ENCODE measurements around the gene LRRC4B.

The LRRC4B gene

DNA sequence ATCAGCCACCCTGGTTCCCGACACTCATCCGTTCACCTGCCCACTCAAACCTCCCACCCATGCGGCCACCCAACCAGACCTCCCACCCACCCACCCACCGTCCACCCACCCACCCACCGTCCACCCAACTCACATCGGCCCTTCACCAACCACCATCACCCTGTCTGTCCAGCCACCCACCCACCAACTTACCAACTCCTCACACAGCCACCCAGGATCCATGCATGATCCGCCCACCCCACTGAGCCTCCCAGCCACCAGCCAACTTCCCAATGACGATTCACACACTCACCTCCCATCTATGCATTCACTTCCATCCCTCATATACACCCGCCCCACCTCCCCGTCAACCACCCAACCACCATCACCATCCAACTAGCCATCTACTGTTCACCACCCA lies 61.5 kb downstream of the LRRC4B start:
- no peak for DNase-seq (ENCODE audit: low read depth in 3 of 3)

DNA sequence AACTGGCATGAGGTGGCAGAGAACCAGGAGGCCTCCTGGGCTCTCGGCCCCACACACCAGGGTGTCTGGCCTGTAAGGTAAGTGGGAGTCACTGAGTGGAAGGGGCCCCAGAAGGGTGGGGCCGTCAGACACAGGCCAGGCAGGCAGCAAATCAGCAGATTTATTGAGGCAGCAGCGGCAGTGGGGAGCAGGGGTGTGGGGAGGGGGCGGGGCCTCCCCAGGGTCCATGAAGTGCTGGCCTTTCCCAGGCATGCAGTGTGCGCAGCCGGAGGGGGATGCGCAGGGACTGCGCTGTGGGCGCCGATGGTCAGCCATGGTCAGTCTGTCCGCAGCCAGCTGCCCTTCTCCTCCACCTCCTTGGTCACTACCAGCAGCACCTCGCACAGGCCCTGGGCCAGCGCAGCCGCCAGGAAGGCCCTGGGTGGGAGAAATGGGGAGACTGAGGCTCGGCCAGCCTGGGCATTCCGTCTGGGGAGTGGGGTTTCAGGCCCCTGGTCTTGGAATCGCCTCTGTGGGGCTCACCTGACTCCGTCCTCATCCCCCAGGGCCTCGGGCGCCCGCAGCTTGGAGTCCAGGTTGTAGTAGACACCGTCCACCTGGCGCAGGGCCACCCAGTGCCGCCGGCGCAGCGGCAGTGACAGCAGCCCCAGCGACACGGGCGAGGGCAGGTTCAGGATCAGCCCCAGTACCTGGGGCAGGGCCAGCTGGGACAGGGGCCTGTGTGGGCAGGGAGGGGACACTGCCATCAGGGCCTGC lies 62.2 kb downstream of the LRRC4B start:
- DNase-seq (ENCODE audit: low read depth in 3 of 3) = no peak

DNA sequence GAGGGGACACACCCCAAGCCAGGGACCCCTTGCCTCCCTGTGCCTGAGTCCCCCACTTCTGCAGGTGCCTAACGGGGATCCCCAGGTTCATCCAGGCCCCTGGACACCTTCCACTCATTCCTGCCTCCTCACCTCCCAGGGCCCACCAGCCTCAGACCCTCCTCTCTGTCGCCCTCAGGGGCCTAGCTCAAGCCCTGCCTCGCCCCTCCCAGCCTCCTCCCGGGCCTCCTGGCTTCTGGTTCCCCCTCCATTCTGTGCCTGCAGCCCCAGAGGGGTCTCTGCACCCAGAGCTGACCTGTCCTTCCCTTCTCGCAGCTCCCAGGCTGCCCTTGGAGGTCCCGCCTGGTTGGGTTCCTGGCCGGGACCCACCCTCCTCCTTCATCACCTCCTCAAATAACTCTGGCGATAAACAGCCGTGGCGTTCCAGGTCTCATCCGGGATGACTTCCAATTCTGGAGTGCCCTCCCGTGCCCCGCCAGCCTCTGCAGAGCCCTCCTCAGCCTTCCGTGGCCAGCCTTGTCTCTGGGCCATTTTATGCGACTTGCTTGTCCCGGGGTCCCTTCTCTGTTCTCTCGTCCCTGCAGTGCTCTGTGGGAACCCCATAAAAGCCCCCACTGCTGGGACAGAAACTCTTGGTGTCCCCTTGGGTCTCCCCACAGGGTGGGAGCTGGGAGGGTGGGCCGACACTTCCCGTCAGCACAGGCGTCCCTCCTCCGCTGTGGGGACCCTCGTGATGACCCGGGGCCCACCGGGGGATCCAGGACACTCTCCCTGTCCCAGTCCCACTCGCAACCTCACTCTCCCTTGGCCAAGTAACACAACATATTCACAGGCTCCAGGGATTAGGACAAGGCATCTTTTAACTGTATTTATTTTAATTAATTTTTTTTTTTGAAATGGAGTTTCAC lies 66.4 kb downstream of the LRRC4B start:
- no peak for DNase-seq (ENCODE audit: low read depth in 3 of 3)

DNA sequence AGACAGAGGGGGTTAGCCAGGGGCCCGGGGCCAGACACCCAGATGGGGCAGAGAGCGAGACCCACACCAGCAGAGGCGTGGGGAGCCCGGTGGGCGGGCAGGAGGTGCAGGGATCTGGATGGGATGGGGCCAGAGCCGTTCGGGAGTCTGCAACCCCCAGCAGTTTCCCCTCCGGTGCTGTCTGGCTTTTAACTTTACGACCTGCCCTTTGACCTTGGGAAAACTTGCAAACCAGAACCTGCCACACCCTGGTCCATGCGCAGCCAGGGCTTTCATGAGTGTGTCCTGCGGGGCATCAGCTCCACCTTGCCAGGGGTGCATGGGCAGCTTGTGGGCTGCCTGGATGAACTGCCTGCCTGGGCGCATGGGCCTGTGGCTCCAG lies 67.1 kb downstream of the LRRC4B start:
- DNase-seq (ENCODE audit: low read depth in 3 of 3) = no peak

DNA sequence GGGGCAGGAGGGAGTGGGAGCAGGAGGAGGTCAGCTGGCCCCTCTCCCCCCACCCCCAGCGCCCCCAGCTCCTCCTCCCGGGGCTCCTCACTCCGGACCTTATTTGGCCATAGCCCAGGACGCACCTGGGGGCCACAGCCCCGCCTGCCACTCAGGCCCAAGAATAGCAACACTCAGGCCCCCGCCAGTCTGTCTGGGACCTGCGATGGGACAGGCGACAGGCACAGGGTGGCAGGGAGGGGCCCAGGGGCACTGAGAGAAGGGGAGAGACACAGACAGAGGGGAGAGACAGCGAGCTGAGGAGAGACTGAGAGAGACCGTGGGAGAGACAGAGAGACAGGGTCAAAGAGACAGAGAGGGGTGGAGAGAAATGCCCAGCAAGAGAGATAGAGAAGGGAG lies 67.5 kb downstream of the LRRC4B start:
- DNase-seq (ENCODE audit: low read depth in 3 of 3) = no peak

DNA sequence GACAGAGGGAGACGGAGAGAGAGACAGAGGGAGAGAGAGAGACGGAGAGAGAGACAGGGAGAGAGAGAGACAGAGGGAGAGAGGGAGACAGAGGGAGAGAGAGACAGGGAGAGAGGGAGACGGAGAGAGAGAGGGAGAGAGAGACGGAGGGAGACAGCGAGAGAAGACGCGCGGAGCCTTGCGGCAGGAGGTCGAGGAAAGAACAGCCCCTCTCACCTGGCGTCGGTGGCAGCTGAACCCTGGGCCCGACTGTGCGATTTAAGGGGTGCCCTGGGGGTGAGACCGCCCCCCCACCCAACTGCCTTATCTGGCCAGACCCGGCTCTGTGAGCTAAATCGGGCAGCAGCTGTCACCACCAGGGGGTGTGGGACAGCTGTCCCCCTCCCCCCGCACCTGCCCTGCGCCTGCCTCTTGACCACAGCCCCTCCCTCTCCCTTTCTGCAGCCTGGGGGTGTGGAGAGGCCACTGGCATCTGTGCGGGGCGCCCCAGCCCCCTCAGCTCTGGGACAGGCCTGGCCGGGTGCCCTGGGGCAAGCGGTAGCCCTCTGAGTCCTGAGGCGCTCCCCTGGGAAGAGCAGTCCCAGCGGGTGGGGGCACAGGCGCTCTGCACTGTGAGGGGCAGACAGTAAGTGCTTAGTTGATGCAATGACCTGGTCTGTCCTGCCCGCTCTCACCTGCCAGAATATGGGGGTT lies 68.0 kb downstream of the LRRC4B start:
- DNase-seq (ENCODE audit: low read depth in 3 of 3) = no peak

DNA sequence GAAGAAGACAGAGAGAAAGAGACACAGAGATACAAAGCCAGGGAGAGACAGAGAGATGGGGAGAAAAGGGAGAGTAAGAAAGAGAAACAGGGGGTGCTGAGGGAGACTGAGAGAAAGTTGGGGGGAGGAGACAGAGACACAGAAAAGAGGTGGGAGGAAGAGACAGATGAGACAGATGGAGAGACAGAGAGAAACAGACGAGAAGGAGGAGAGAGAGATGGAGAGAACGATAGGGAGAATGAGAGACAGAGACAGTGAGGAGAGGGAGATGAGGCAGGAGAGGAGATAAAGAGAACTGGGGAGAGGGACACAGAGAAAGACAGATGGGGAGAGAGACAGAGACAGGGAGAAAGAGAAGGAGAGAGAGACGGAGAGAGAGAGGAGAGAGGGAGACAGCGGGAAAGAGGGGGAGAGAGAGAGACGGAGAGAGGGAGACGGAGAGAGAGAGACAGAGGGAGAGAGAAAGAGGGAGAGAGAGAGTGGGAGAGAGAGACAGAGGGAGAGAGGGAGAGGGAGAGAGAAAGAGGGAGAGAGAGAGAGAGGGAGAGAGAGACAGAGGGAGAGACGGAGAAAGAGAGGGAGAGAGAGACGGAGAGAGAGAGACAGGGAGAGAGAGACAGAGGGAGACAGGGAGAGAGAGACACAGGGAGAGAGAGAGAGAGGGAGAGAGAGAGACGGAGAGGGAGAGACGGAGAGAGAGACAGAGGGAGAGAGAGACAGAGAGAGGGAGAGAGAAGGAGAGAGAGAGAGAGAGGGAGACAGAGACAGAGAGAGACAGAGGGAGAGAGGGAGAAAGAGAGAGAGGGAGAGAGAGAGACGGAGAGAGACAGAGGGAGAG lies 69.8 kb downstream of the LRRC4B start:
- DNase-seq (ENCODE audit: low read depth in 3 of 3) = no peak

DNA sequence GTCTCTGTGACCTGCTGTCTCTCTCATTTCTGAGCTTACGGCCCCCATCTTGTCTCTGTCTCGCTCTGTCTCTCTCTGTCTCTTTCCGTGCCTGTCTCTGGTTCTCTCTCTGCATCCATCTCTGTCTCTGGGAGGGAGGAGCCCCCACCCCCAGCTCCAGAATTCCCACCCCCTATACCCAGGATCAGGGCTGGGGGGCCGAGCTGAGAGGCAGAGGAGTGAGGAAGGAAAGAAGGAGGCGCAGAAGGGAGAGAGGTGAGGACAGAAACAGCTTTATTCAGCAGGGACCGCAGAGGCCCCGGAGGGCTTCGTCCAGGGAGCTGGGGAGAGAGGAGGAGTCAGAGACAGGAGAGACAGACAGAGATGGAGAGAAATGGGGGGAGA lies 71.2 kb downstream of the LRRC4B start:
- DNase-seq (ENCODE audit: low read depth in 3 of 3) = no peak

DNA sequence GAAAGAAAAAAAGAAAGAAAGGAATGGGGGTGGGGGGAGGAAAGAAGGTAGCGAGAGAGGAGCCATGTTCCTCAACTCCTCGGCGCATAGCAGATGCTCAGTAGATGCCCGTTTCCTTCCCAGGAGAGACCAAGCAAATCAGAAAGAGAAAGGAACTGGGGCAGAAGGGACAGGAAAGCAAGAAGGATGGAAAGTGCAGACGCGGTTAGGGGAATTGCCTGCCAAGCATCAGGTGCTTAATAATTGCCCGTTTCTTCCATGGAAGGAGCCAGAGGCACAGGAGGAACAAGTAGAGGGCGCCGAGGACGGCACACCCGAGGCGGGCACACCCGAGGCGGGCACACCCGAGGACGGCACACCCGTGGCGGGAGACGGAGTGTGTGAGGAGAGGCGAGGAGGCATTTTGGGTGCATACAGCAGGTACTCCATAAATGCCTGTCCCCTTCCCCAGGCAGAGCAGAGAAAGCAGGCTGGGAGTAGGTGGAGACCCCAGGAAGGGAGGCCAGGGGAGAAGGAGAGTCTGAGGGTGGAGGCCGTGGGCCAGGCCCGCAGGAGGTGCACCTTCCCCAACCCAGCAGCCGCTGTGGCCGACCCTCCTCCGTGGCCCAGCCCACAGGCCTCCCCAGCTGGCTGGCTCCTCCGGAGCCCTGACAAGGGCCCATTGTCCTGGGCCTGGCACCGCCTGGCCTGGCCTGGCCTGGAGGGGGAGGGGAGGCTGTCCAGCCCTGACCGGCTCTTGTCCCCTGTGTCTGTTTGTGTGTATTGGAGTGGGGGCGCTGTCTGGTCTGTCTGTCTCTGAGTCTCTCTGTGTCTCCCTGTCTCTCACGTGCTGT lies 71.8 kb downstream of the LRRC4B start:
- DNase-seq (ENCODE audit: low read depth in 3 of 3) = no peak

DNA sequence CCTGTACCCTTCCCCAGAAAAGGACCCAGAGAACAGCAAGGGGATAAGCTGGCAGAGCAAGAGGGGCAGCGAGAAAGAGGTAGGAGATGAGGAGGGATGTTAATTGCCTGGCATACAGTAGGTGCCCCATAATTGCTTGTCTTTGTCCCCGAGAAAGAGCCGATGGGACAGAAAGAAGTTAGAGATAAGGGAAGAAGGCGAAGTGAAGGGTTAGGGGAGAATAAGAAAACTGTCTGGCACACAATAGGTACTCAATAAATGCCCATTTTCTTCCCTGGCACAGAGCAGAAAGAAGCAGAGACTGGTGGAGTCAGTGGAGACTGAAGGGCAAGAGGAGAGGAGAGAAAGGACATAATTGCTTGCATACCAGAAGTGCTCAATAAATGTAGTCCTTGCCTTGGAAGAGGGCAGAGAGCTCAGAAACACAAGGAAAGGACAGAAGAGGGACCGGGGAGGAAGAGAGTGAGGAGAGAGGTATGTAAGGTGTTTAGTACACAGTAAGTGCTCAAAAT lies 73.2 kb downstream of the LRRC4B start:
- no peak for DNase-seq (ENCODE audit: low read depth in 3 of 3)

DNA sequence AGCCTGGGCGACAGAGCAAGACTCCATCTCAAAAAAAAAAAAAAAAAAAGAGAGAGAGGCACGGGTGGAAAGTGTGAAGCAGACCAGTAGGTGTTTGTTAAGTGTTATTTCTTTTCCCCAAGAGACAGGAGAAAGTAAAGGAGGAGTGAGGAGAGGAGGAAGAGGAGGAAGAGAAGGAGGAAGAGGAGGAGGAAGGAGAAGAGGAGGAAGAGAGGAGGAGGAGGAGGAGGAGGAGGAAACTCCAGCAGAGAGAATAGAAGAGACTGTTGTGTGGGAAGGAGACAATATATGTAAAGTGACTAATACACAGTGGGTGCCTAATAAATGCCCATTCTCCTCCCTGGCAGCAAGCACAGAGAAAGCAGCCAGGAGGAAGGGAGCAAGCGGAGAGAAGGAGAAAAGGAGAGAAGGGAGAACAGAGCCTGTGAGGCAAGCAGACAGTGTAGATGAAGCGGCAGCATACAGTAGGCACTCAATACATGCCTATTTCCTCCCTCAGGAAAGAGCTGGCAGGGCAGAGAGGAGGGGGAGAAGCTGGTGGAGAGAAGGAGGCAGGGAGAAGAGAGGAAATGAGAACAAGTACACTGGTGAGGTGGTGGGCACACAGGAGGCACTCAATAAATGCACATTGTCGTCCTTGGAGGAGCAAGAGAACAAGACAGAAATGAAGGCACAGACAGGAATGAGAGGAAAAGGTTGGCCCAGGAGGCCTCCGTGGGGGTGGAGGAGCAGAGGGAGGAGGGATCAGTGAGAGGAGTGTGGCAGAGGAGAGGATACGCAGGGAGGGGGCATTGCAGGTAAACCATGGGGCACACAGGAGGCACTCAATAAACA lies 73.8 kb downstream of the LRRC4B start:
- DNase-seq (ENCODE audit: low read depth in 3 of 3) = no peak

DNA sequence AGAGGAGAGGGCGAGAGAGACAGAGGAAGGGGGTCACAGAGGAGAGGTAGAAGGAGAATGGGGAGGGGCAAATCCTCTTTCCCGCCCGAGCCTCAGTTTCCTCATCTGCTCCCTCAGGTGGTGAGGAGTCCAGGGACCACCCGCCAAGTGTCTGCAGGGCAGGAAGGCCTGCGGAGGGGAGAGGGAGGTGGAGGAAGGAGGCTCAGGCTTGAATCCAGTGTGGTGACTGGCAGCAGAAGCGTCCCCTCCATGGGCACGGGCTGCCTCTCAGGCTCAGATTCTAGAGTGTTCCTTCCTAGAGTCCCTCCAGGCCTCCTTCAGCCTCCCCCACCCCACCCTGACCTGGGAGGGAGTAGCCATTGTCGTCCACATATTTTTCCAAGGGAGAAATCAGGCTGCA lies 75.1 kb downstream of the LRRC4B start:
- no peak for DNase-seq (ENCODE audit: low read depth in 3 of 3)

DNA sequence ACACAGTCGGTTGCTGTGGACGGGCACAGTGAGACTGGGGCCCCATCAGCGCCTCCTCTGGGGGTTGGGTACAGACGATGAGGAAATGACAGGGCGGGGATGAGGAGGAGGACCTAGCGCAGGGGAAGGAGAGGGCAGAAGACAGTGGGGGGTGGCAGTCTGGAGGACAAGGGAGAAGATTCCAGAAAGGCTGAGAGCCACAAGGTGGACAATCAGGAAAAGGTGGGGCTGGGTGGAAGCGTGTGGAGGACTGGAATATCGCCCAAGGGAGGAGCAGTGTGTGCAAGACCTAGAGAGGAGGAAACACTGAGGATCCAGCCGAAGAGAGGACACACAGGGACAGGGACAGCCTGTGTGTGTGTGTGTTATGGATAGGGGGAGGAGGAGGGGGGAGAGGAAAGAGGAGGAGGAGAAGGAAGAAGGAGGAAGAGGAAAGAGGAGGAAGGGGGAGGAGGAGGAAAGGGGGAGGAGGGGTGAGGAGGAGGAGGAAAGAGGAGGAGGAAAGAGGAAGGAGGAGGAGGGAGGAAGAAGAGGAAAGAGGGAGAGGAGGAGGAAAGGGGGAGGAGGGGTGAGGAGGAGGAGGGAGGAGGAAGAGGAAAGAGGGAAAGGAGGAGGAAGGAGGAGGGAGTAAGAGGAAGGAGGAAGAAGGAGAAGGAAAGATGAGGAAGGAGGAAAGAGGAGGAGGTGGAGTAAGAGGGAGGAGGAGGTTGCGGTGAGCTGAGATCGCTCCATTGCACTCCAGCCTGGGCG lies 75.8 kb downstream of the LRRC4B start:
- no peak for DNase-seq (ENCODE audit: low read depth in 3 of 3)

DNA sequence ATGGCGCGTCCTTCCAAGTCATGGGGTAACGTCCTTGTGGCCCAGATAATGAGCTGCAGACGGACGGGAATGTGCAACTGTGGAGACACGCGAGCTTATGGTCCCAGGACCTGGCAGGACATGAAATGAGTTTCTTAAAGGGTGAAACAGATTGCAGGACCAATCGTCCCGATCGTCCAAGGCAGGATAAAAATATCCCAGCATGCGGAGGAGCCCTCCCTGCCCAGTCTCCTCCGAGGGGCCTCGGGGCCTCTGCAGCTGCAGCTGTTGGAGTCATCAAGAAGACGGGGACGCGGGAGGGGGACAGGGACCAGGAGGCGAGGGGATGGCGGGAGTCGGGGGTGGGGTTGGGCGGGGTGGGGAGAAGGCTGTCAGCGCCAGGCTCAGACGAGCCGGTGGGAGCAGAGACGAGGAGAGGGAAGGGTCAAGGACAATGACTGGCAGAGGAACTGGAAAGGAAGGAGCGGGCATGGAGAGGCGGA lies 77.2 kb downstream of the LRRC4B start:
- DNase-seq (ENCODE audit: low read depth in 3 of 3) = no peak

DNA sequence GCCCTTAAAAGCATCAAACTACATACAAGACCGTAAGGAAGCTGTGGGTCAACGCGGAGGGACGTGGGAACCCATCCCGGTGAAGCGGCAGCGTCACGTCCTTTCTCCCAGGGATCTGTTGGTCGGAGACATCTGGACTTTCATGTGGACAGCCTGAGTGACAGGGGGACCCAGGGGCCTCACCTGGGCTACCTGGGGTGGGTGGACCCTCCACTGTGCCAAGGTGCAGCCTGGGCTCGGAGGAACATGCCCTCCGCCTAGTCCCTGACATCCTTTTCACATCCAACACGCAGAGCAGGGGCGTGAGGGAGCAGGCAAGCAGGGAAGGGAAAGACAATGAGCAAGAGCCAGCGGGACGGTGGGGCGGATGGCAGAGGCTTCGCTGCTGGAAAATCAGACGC lies 77.8 kb downstream of the LRRC4B start:
- no peak for DNase-seq (ENCODE audit: low read depth in 3 of 3)

DNA sequence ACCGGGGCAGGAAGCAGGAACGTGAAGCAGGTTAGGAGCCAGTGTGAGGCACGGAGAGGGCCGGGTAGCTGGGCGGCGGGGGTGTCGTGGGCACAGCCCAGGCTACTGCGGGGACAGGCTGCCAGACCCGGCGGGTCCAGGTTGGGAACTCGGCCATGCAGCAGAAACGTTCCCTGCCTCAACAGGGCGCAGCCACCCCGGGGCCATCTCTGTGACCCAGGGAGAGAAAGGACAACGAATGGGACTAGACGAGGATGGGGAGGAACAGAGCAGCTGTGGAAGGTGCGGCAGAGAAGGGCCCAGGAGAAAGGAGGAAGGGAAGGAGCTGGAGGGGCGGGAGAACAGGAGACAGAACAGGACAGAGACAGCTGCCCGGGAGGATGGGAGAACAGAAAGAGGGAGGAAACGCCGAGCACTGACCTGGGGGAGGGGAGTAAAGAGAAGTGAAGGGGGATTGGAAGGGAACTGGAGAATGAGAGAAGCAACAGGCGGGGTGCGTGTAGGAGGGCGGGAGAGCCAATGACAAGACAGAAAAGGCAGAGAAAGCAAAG lies 78.7 kb downstream of the LRRC4B start:
- DNase-seq (ENCODE audit: low read depth in 3 of 3) = no peak

DNA sequence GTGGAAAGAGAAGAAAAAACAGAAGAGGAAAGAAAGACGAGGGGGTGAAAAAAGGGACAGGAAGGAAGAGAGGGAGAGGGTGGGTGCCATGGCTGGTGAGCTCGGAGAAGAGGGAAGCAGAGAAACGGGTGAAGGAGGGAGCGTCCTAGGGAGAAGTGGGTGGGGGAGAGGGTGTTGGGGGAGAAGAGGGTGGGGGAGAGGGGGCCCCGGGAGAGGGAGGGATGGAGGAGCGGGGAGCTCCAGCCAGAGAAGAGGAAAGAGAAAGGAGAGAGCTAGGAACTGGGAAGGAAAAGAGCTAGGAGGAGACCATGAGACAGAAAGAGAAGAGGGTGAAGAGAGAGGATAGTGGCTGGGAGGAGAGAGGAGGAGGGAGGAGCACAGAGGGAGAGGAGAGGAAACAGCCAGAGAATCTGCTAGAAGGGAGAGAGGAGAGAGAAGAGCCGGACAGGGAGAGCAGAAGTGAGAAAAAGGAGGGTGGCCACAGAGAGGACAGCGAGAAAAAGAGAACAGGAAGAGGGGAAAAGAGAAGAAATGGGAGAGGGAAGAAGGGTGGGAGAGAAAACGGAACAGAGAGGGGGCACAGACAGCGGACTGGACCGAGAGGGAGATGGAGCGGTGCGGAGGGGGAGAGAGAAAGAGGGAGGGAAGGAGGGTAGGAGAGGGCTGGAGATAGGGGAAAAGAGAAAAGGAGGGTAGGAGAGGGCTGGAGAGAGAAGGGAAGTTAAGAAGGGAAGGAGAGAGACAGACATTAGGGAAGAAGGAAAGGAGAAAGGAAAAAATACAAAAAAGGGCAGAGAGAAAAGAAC lies 79.6 kb downstream of the LRRC4B start:
- no peak for DNase-seq (ENCODE audit: low read depth in 3 of 3)

Data from stimulated activated CD4-positive, alpha-beta T cell treated with anti-CD3 and anti-CD28 coated beads, TNF-alpha, amount 100 ng/mL, for 48 hours (primary cell).